ENCODE measurements around the gene C1QTNF5. TPM values are rescaled to one million over a fixed set of nuclear protein-coding genes. Genes with fewer than 3 reads are reported as not detected.

C1QTNF5 gene
- total RNA-seq, 1 experiment from 2014 or later, result not detected

DNA sequence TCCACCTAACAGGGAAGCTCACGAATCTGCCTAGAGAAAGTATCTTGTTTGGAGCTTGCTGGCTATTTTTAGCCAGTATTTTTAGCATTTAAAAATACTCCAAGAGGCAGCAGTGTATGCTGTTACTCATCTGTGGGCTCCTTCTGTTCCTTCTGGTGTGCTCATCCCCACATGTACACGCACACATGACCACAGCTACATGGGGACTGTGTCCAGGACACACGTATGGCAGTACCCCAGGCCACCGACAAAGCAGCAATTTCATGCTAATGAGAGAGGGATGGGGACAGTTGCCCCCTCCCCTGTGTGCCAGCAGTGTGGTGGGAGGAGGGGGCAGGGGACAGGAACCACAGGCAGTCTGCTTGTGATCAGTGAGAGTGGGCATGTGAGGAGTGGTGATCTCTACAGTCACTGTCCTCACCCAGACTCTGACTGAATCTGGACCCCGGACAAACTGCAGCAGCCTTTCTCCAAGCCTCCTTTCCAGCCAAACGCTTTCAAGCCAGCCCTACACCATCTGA is 24.4 kb upstream of the C1QTNF5 start:
- no peak overlapping the region for H3K27ac Mint-ChIP-seq (ENCODE audit: low read depth, unreplicated experiment)
- CTCF ChIA-PET, result interaction anchor here (0.6 to 2.1 kb wide), 5 partner anchors 8 to 161 kb away, joined by 3 to 16 read pairs (median 6); no protein-coding TSS in a partner anchor
- no TSS peak for BruUV-seq (replicated peaks)
- no peak for DNase-seq (ENCODE audit: unreplicated experiment)
- no peaks in the 10 kb centered on the region for H3K9me3 Mint-ChIP-seq (ENCODE audit: unreplicated experiment)
- POLR2A ChIA-PET, result interaction anchor here (0.6 kb wide), 2 partner anchors 13 to 745 kb away, joined by 3 to 4 read pairs; no protein-coding TSS in a partner anchor
- peaks cover 71% of the 10 kb centered on the region for H3K4me1 Mint-ChIP-seq (ENCODE audit: insufficient read depth, unreplicated experiment)
- H3K27me3 Mint-ChIP-seq (ENCODE audit: insufficient read depth, unreplicated experiment), result no peaks in the 10 kb centered on the region
- intact Hi-C loops (cut with micrococcal nuclease), result no loop called here
- peaks cover 6% of the 10 kb centered on the region for H3K36me3 Mint-ChIP-seq (ENCODE audit: insufficient read depth, unreplicated experiment)
- no peak overlapping the region for H3K4me3 Mint-ChIP-seq (ENCODE audit: unreplicated experiment)
- TF ChIP-seq, protein P1, sequence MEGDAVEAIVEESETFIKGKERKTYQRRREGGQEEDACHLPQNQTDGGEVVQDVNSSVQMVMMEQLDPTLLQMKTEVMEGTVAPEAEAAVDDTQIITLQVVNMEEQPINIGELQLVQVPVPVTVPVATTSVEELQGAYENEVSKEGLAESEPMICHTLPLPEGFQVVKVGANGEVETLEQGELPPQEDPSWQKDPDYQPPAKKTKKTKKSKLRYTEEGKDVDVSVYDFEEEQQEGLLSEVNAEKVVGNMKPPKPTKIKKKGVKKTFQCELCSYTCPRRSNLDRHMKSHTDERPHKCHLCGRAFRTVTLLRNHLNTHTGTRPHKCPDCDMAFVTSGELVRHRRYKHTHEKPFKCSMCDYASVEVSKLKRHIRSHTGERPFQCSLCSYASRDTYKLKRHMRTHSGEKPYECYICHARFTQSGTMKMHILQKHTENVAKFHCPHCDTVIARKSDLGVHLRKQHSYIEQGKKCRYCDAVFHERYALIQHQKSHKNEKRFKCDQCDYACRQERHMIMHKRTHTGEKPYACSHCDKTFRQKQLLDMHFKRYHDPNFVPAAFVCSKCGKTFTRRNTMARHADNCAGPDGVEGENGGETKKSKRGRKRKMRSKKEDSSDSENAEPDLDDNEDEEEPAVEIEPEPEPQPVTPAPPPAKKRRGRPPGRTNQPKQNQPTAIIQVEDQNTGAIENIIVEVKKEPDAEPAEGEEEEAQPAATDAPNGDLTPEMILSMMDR (IDR thresholded peaks at IDR 0.05; ENCODE audit: unreplicated experiment), result no peak

DNA sequence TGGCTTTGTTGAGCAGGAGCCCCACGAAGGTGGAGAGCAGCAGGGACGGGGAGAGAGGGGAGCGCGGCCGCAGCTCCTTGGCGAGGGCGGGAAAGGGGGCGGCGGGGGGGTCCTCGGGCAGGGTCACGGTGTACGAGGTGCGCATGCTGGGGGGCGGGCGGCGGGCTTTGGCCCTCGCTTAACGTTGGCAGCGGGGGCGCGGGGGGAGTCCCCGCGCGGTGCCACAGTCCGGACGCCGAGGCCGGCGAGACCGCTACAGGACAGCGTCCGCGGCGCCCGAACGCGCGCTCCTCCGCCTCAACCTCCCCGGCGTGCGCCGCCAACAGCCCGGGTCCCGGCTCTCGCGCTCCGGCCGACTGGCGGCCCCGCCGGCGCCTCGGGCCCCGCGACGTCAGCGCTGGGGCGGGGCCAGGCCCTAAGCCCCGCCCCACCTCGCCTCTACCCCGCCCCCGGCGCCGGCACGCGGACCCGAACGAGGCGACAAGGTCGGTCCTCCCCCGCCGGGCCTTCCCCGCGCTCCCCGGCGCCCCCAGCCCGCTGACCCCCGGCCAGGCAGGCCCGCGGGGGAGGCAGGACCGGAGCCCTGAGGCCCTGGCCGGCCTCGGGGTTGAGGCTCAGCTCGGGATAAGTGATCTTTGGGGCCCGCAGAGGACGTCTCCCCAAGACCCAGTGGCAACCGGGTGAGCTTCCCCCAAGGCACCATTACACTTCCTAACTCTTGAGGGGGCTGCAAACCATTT is 23.3 kb upstream of the C1QTNF5 start:
- intact Hi-C loops (cut with micrococcal nuclease), result no loop called here
- TF ChIP-seq, protein P1 (IDR thresholded peaks at IDR 0.05; ENCODE audit: unreplicated experiment), result no peak
- BruUV-seq (replicated peaks), result no TSS peak
- Mint-ChIP-seq H3K4me1 (ENCODE audit: insufficient read depth, unreplicated experiment) (peaks cover 73% of the 10 kb centered on the region), H3K9me3 (ENCODE audit: unreplicated experiment) (no peaks in the 10 kb centered on the region), H3K36me3 (ENCODE audit: insufficient read depth, unreplicated experiment) (peaks cover 6% of the 10 kb centered on the region), H3K27ac (ENCODE audit: low read depth, unreplicated experiment) (no peak overlapping the region), H3K27me3 (ENCODE audit: insufficient read depth, unreplicated experiment) (no peaks in the 10 kb centered on the region), H3K4me3 (ENCODE audit: unreplicated experiment) (no peak overlapping the region)
- ChIA-PET POLR2A (interaction anchor here (0.6 kb wide), 1 partner anchor 46 kb away, joined by 3 read pairs; no protein-coding TSS in a partner anchor), CTCF (interaction anchor here (0.6 to 9.2 kb wide), 5 partner anchors 8 to 160 kb away, joined by 3 to 415 read pairs (median 12); partner anchors contain the start of gene USP2)
- DNase-seq (ENCODE audit: unreplicated experiment), result no peak

DNA sequence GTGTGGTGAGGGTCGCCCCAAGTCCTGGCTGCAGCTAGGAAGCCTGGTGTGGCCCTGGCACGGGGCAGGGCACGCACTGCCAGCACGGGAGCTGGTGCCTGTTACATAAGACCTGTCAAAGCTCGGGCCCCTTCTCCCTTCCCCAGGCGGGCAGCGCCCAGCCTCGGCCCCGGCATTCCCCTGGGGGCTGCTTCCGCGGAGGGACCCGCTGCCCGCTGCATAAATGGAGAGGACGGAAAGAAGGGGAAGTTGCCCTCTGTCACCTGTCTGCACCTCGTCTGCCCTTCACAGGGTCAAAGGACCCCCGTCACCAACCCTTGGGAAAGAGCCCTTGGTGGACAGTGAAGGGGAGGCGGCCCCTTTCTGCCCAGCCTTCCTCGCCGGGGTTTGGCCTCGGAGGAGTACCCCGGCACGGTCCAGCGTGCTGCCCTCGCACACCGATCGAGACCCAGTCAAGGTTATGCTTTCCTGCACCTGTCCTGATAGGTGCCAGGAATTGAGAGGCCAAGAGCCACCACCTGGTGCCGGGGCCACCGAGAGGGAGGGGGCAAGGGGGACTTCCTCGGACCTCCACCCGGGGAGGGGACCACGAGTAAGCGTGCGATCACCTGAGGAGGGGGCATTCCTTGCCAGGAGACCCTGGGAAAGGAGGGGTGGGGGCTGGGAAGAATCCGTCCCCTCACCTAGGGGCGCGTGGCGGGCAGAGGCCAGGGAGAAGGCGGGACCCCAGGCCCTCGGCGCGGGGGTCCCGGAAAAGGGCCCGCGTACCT is 22.6 kb upstream of the C1QTNF5 start:
- Mint-ChIP-seq H3K9me3 (ENCODE audit: unreplicated experiment) (no peaks in the 10 kb centered on the region), H3K27ac (ENCODE audit: low read depth, unreplicated experiment) (no peak overlapping the region), H3K36me3 (ENCODE audit: insufficient read depth, unreplicated experiment) (peaks cover 6% of the 10 kb centered on the region), H3K4me1 (ENCODE audit: insufficient read depth, unreplicated experiment) (peaks cover 66% of the 10 kb centered on the region), H3K27me3 (ENCODE audit: insufficient read depth, unreplicated experiment) (no peaks in the 10 kb centered on the region), H3K4me3 (ENCODE audit: unreplicated experiment) (no peak overlapping the region)
- ChIA-PET CTCF (interaction anchor here (0.6 to 9.2 kb wide), 4 partner anchors 13 to 1052 kb away, joined by 3 to 415 read pairs (median 6); partner anchors contain the start of gene USP2), POLR2A (interaction anchor here (1.0 to 3.0 kb wide), 4 partner anchors 7 to 157 kb away, joined by 3 to 39 read pairs (median 11); partner anchors contain the start of genes CBL and USP2)
- intact Hi-C loops (cut with micrococcal nuclease), result no loop called here
- TF ChIP-seq, protein P1 (IDR thresholded peaks at IDR 0.05; ENCODE audit: unreplicated experiment), result no peak
- no TSS peak for BruUV-seq (replicated peaks)
- DNase-seq (ENCODE audit: unreplicated experiment), result no peak

DNA sequence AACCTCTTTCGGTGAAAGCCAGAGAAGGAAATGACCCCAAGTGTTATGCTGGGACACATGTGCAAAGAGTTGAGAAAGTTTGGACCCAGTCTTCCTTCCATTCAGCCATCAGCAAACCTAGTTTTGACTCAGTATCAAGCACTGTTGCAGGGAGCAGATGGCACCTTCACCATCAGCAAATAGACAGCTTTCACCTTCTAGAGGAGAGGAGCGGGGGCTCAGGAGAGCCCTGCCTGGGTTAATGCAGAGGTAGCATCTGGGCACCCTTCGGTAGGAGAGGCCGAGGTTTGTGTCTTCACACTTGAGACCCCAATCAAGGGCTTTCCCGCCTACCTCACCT is 22.0 kb upstream of the C1QTNF5 start:
- Mint-ChIP-seq H3K36me3 (ENCODE audit: insufficient read depth, unreplicated experiment) (peaks cover 8% of the 10 kb centered on the region), H3K27me3 (ENCODE audit: insufficient read depth, unreplicated experiment) (no peaks in the 10 kb centered on the region), H3K4me3 (ENCODE audit: unreplicated experiment) (no peak overlapping the region), H3K27ac (ENCODE audit: low read depth, unreplicated experiment) (no peak overlapping the region), H3K4me1 (ENCODE audit: insufficient read depth, unreplicated experiment) (peaks cover 61% of the 10 kb centered on the region), H3K9me3 (ENCODE audit: unreplicated experiment) (no peaks in the 10 kb centered on the region)
- intact Hi-C loops (cut with micrococcal nuclease), result no loop called here
- ChIA-PET CTCF (interaction anchor here (0.6 to 9.2 kb wide), 4 partner anchors 13 to 1052 kb away, joined by 3 to 415 read pairs (median 6); partner anchors contain the start of gene USP2), POLR2A (interaction anchor here (0.6 to 3.0 kb wide), 6 partner anchors 8 to 570 kb away, joined by 3 to 39 read pairs (median 10); partner anchors contain the start of genes CBL and USP2)
- TF ChIP-seq, protein P1 (IDR thresholded peaks at IDR 0.05; ENCODE audit: unreplicated experiment), result no peak
- no peak for DNase-seq (ENCODE audit: unreplicated experiment)
- BruUV-seq (replicated peaks), result no TSS peak

Measured in MCF 10A (cell line).